ENCODE results near the gene ARHGAP28.
A peak's percentile ranks its signal among the peaks of the same experiment; 100 is the strongest.

Gene ARHGAP28

DNA sequence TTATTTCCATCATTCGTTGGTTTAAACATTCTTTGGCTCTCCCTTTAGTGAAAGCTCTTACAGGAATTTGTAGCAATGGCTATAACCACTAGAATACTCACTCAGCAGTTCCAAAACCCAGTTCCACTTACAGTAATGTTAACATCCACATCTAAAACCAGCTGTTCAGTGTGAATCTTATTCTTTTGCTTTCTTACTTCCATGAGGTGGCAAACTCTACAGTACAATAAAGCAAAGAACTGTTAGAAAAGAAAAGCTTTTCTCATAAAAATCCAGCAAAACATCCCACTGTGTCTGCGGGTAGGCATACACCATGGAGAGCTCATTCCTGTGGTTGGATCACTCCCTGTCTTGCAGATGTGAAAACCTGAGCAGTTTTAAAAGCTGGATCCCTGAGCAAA, 147.1 kb downstream of the ARHGAP28 start:
- no peak for DNase-seq

DNA sequence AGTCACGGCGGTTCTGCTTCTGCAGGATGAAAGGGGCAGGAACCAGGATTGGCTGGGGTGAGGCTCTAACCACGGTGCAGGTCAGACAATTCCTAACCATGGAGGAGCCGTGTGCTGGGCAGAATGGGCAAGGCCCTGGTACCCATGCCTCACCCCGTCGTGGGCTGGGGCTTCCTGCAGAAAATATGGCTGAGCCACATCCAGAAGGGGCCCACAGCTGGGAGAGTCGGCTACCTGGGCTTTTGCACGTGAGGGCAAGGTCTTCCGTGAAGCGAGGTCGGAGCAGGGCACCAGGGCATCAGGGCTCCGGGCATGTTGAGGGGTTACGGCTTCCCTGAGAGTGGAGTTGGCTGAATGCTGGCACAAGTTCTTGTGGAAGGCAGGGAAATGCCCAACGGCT, 147.8 kb downstream of the ARHGAP28 start:
- no peak for DNase-seq

DNA sequence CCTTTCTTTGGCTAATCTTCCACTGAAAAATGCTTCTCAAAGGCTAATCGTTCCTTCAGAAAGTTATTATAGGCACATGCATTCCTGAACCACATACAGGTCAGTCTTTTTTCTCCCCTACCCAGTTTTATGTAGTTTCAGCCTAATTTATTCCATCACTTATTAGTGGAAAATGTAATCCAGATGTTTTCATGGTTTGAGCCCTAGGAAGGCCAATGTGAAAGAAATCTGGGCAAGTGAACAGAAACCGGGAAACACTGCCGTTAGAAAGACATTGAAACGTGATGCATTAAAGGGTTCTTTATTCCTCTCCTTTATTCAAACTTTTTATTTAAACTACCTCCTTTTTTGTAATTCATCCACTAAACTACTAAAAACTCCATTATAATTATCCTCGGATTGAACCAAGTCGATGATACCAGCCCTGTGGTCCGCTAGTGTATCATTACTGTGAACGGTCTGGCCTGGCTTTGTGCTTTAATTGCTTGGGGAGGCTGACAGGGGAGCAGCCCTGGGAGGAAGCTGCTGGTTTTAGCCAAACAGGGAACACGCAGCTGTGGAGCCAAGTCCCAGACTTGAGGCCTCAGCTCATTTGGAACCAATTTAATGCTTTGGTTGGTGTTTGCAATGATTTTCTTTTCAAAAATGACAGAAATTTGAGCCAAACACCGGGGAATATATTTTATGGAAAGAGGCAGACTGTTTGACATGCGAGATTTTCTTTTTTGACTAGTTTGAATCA, 149.2 kb downstream of the ARHGAP28 start:
- no peak for DNase-seq

DNA sequence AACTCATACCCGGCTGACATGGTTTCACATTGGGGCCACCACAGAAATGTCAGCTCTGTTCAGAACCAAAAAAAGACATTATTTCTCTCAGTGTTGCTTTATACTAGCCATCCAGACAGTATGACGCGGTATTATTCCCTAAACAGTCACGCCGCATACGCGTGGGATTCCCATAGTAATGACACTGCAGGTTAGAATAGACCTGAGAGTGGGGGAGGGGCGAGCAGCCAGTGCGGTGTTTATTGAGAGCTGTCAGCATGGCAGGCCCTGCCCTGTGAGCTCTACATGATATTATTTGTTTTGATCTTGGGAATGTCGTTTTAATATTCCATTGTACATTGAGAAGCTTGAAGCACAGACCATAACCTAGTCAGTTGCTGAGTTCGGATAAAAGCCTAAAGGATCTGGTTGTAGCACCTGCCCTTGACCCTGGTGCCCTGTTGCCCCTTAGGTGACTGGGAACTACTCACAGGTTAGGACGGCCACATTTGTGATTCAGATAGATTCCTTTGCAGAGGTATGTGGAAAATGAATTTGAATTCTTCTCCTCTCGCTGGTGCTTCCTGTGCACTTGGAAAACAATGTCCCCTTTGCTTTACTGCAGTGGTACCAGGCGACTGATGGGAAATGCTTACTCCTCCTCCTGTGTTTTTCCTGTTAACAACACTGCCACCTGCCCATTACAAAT, 150.1 kb downstream of the ARHGAP28 start:
- no peak for DNase-seq

DNA sequence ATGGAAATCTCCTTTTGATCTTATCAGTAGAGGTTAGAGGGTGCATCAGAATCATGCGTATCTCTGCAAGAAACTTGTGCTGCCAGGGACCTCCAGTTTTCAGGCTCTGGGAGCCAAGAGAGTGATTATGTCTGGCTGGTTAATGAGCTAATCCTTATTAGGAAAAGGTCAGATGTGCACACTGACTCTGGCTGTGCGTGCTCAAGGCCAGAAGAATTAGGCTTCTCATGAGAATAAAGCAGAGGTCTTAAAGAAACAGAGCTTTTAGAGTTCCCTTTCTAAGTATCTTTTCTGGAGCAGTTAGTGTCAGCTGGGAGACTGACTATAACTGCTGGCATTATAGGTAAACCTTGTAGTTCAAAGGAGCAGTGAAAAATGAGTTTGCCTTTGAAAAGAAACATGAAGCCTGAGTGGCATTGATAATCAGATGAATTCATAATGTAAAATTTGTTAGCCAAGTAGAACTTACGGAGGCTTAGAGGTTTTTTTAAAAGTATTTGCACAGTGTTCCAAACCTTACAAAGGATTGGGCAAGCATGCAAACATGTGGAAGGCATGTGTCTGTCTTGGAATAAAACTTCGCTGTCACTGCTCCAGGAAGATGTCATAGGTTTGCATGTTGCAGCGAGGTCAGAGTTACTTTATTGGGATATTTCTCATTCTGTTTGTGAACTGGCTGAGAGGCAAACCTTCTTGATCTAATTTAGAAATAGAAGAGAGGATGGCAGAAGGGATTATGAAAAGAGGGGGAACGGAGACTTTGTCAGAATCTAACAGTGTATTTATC, 151.7 kb downstream of the ARHGAP28 start:
- DNase-seq: no peak

DNA sequence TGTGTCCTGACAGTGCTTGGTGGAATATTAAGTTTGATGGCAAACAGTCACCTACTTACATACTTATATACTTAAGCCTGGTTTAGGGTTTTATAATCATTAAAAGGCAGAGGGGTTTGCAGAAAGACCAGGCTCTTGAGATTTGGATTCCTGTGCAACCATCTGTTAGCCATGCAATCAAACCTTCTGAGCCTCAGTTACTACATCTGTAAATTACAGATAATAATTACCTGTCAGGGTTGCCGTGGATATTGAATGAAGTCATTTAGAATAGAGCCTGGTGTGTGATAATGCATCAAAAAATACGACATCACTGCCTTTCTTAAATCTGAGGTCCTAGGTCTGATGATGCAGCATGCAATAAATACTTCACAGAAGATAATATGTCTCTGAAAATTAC, 152.9 kb downstream of the ARHGAP28 start:
- no peak for DNase-seq

DNA sequence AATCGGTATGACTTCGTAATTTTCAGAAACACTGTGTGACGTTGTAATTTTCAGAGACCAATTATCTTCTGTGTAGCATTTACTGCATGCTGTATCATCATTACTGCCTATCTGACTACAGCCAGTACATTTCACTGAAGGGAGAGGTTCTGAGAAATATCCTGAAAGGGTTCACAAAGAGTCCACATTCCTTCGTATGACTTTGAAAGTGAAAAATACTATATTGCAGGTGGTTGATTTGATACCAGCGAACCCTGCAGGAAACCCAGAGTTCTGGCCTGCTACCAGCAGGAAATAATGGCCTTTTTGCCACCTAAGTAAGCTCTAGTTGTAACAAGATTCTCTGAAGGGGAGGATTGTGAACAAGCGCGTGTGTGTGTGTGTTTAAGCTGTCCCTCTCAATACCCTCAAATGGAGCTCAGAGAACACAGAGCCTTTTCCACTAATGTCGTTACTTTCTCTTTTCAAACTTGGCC, 155.5 kb downstream of the ARHGAP28 start:
- DNase-seq: no peak

DNA sequence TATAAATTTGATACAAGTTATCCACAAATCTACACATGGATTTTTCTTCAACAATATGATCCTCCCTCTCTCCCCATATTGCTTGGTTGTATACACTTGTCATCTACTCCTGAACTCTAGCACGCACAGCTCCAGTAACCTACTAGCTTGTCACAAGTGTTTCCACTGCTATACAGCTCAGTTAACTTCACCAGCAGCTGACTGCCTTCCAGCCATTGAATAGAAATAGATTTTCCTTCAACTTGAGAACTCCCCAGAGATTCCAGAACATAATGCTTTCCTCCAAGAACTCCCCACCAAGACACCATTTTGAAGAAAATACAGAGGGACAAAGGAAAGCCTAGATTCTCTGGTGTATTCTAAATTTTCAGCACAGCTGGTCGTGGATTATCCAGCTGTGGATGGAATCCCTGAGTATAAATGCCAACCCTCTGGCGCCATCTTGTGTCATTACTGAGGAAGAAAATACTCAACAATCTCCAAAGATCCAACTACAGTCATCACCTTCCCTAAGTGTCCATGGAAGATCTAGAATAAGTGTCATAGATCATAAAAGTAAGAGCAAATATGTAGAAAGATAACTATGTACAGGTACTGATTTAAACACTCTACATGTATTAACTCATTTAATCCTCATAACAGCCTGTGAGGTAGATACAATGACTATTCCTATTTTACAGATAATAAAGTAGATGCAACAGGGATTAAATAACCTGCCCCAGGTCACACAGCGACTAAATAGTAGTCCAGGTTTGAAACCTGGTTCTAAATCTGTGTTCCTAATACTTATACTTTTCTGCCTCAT, 156.7 kb downstream of the ARHGAP28 start:
- DNase-seq: no peak

DNA sequence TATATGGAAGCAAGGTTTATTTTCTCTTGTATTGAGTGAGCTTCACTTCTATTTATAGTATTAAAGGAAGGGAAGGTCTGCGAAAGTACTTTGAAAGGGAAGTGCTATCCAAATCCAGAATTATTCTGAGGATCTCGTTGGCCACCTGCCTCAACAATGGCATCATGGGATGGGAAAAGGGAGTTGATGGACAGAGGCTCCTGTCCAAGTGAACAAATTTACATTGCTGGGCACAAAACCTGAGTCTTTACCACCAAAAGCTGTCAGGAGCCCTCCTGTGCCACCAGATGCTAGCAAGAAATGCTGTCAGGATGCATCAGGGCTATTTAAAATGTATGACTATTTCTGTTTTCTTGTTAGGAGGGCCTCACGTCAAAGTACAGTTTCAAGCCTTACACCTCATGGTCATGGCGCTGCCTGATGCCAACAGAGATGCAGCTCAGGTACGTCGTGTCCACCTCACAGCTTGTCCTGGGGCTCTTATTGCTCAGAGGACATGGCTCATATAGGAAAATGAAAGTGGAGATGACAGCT, 157.3 kb downstream of the ARHGAP28 start:
- DNase-seq: no peak

DNA sequence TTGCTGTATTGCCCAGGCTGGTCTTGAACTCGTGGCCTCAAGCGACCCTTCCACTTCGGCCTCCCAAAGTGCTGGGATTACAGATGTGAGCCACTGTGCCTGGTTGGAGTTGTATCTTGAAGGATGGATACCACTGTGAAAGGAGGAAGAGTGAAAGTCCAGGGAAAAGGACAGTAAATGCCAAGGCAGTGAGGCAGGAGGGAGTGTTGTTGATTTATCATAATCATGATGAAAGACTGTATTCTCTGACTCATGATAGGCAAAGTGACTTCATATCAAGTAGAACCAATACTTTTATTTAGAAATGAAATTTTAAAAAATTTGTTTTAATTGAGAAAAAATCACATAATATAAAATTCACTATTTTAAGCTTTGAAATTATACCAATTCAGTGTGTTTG, 162.3 kb downstream of the ARHGAP28 start:
- DNase-seq: no peak

DNA sequence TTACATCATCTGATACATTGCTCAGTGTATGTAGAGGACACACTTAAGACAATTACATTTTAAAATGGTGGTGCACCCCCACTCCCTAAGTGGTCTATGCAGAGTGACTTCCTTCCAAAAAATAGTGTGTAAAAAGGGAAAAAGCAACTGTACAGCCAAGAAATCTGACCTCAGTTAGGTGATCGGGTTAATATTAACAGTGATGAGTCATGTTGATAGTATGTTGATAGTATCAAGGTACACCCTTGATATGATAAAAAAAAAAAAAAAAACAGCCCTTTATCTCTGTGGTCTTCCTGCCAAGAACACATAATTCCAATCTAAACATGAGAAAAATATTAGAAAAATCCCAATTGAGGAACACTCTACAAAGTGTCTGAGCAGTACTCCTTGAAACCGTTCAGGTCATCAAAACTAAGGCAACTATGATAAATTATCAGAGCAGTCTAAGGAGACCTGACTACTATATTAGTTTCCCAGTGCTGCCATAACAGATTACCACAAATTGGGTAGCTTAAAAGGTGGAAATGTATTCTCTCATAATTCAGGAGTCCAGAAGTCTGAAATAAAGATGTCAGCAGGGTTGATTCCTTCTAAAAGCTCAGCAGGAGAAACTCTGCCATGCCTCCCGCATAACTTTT, 171.9 kb downstream of the ARHGAP28 start:
- DNase-seq: no peak

DNA sequence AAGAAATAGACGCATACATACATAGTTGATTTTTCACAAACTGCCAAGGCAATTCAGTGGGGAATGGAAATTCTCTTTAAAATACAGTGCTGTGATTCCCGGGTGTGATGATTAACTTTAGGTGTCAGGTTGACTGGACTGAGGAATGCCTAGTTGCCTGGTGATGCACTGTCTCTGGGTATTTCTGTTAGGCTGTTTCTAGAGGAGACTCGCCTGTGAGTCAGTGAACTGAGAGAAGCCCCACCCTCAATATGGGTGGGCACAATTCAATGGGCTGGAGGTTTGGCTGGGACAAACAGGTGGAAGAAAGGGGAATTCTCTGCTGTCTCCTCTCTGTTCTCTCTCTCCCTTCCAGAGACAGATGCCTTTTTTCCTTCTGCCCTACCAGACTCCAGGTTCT, 187.6 kb downstream of the ARHGAP28 start:
- DNase-seq: no peak

DNA sequence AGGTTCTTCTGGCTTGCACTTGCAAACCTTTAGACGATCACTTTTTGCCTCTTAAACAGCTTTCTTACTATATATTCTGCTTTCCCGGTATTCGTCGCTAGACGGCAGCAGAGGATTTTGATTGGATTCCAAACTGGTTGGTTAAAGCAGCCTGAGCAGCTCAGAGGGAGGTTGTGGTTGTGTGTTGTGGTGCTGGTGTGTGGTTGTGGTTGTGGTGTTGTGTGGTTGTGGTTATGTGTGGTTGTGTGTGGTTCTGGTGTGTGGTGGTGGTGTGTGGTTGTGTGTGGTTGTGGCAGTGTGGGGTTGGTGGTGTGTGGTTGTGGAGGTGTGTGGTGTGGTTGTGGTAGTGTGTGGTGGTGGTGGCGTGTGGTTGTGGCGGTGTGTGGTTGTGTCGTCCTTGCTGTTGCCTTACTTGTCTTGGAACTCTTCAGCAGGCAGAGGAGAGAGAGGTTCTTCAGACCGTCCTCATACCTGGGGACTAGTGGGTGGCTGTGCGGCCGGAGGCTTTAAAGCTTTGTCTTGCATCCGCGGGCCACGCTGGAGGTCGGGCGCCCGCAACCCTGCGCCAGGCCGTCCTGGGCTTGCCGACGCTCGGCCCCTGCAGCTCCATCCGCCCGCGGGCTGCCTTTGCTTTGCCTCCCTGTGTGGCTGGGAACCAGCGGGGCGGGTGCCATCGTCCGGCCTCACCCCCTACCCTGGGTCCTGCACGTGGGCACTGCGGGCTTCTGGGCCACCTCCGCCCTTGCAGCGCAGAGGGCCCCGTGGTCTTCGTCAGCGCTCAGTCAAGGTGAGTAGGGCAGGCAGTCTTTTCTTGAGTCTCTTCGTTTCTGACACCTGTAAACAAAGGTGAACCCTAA, 190.8 kb downstream of the ARHGAP28 start:
- peak; percentile 9 for DNase-seq

DNA sequence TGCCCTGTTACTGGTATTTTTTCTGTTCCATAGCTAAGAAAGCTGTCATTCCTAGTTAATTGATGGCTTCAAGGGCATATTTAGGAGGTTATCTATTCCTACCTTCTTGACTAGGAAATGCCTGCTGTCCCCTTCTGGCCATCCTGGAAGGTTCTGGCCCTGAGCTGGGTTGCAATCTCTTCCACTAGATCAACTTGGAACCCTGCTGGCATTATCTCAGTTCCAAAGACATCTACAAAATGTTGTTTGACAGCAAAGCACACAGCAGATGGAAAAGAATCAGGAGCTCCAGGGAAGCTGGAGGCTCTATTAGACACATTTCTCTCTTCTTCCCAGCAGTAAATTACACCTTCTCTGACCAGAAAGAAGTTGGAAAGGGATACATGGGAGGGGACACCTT, 192.1 kb downstream of the ARHGAP28 start:
- DNase-seq: no peak

DNA sequence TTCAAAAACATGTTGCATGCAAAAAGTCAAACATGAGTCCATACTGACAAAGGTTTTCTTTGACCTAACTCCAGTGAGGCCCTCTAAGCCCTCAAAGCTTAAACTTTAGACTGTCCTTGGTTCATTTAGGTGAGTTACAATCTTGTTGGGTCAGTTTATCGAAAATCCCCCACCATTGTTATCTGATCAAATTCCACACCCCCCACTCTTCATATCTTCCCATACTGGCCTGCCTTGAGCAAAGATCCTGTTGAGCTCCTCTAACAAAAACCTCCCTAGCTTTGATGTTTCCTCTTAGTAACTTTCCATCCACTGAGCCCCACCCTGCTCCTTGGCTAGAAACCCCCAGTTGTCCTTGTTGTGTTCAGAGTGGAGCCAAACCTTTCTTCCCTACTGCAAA, 193.7 kb downstream of the ARHGAP28 start:
- no peak for DNase-seq

DNA sequence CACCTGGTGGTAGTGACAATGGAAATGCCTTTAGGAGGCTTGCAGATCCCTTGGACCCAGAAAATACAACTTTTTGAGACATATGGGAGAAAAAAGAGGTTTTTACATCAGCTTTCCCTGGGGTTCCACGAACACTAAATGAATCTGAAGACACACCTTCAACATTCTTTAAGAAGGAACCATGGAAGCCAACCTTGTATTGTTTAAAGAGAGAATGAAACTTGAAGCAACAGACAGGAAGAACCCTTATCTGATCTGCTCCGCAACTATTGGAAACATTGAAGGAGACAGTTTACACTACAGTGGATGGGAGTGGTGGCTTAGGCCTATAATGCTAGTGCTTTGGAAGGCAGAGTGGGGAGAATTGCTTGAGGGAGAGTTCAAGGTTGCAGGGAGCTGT, 197.6 kb downstream of the ARHGAP28 start:
- DNase-seq: no peak

DNA sequence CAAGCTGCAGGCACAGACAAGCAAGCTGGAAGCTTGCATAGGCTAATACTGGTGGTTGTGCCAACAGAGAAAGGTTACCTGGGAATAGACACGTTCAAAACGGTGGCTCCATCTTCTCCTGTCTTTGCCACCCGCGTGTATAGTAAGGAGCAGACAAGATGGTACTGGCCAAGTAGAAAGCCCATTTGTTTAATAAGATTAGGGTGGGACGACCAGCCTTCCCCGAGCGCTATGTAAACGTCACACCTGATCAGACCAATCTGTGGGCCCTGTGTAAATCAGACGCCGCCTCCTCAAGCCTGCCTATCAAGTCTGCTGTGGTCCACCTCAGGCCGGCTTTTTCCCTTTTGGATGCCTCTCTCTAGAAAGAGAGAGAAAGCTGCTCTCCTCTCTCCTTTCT, 198.8 kb downstream of the ARHGAP28 start:
- no peak for DNase-seq

DNA sequence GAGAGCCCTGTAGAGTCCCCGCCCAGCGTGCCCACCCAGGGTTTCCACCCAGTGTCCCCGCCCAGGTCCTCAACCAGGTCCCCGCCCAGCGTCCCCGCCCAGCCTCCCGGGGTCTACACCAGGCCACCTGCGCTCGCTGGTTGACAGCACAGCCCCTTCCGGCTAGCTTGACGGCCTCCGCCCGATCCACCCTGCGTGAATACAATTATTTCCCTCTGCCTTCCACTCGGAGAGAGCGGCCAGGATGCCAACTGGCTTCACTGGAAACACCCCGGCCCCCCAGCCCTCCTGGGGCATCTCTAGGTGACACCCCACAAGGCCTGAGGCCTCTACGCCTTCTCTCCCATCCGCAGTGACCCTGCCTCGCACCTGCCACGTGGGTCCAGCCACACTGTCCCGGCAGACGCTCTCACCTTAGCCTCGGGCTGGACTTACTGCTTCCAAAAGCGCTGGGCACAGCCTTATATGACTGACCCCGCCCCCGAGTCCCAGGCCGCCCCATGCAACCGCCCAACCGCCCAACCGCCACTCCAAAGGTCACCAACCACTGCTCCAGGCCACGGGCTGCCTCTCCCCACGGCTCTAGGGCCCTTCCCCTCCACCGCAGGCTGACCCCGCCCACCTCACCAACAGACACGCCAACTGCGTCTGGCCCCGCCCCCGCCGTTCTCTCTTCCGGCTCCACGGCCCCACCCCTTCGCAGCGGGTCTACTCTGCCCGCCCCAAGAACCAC, 200.0 kb downstream of the ARHGAP28 start:
- DNase-seq: no peak

DNA sequence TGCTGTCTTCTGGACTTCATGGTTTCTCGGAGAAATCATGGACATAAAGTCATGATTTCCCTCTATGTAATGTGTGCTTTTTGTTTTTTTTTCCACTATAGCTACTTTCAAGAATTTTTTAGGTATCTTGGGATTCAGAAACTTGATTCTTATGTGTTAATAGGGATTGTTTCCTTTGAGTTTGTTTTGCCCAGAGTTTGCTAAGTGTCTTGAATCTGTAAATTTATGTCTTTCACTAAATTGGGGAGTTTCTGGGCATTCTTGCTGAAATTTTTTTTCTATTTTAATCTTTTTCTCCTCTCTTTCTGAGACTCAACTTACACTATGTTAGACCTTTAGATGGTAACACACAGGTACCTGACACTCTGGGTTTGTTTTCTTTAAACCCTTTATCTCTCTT, 205.3 kb downstream of the ARHGAP28 start:
- DNase-seq: no peak

DNA sequence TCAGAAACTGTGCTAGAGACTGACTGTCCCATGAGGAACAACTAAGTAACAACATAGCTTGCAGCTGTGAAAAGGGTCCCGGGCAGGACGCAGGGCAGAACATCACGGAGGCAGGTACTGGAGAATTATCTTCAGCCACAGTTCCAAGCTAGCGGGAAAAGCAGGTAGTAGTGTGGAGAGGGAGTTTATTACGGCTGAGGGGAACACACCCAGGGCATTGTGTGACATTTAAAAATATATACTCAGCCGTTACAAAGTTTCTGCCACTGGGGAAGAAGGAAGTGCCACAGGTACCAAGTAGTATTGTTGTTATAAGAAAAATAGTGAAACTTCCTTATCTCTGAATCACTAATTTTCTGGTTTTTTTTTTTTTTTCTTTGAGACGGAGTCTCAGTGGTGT, 208.5 kb downstream of the ARHGAP28 start:
- DNase-seq: no peak

Data from stimulated activated CD4-positive, alpha-beta T cell treated with anti-CD3 and anti-CD28 coated beads, Interleukin-1b, Interleukin-23, amount 100 ng/mL, for 48 hours (primary cell).